ENCODE data around the gene RAX2.
"Not testable (repeated sequence)": the region's sequence is repeated elsewhere in the genome, so short reads cannot be mapped to it uniquely, and the experiment has no call there.

Gene RAX2

DNA sequence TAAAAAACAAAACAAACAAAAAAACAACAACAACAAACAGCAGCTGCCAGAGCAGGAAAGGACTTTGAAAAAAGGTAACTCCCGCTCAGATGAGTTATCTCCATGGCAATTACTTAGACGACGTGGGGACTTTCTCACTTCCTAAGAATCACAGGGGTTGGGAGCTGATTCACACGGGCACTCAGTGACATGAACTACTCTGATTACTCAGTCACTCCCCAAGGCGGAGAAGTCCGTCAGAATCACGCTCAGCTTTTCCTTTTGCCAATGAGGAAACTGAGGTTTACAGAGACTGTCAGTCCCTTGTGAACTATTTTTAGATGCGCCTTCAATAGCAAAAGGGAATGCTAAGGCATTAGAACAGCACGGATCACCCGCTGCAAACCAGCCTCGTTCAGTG, 46.4 kb upstream of the RAX2 start:
- Histone ChIP-seq H2AK5ac (ENCODE audit: low read length, severe bottlenecking) (no peak overlapping the region), H3K4ac (ENCODE audit: low read depth in 1 of 2, low read length in 2 of 2) (no peak overlapping the region), H3K14ac (ENCODE audit: low read length in 2 of 2) (no peak overlapping the region), H3K4me3 (ENCODE audit: insufficient read depth in 1 of 2, low read depth in 1 of 2, low read length in 2 of 2) (no peak overlapping the region), H4K8ac (ENCODE audit: low read length) (no peak overlapping the region), H3K23ac (ENCODE audit: low read length in 2 of 2) (no peak overlapping the region), H2BK5ac (ENCODE audit: low read depth, low read length, poor library complexity, severe bottlenecking) (no peak overlapping the region), H3K18ac (ENCODE audit: low read depth in 1 of 2, low read length in 2 of 2) (no peak overlapping the region), H4K91ac (ENCODE audit: low read length) (no peak overlapping the region), H3K36me3 (ENCODE audit: control insufficient read depth in 1 of 2, insufficient read depth in 2 of 2, low read depth in 1 of 2, low read length in 2 of 2) (no peaks in the 10 kb centered on the region), H3K27ac (ENCODE audit: low read length, poor library complexity, severe bottlenecking) (no peak overlapping the region), H3K9ac (ENCODE audit: low read length) (peak overlapping the region; percentile 28), H3K4me1 (ENCODE audit: control insufficient read depth, insufficient read depth, low read depth, low read length) (peaks cover 2% of the 10 kb centered on the region), H2BK15ac (ENCODE audit: low read depth, poor library complexity, severe bottlenecking) (no peak overlapping the region), H3K79me1 (replicated peaks; ENCODE audit: low read length, poor library complexity, severe bottlenecking) (no peaks in the 10 kb centered on the region), H2BK12ac (ENCODE audit: low read length in 2 of 2) (no peak overlapping the region), H2AFZ (ENCODE audit: low read depth, low read length) (no peak overlapping the region), H3K4me2 (ENCODE audit: low read length, poor library complexity, severe bottlenecking) (no peak overlapping the region), H3K27me3 (ENCODE audit: control insufficient read depth in 1 of 2, insufficient read depth in 1 of 2, low read length in 2 of 2) (peaks cover 18 to 53% of the 10 kb centered on the region in 2 experiments), H2BK120ac (ENCODE audit: low read depth, low read length) (no peak overlapping the region), H3K9me3 (ENCODE audit: control insufficient read depth, low read length) (no peaks in the 10 kb centered on the region)
- peak; percentile 5 for DNase-seq
- WGBS: 62% methylated on average over 11 of the region's 11 CpGs

DNA sequence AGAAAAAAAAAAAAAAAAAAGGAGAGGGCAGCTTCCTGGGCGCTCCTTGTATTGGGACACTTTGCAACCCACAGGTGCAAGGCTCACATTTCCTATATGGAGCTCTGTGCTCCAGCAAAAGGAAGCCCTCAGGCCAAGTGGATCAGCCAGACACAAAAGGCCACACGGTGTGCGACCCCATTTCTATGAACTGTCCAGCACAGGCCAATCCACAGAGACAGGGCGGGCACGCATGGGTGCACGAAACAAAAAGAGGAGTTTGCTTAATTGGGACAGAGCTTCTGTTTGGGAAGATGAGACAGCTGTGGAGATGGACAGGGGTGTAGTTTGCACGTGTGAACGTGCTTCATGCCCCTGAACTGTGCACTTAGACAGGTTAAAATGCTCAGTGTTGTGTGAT, 45.7 kb upstream of the RAX2 start:
- no peaks in the 10 kb centered on the region for H3K9me3 ChIP-seq (ENCODE audit: control insufficient read depth, low read length)
- no peaks in the 10 kb centered on the region for H3K36me3 ChIP-seq (ENCODE audit: control insufficient read depth in 1 of 2, insufficient read depth in 2 of 2, low read depth in 1 of 2, low read length in 2 of 2)
- H2AFZ ChIP-seq (ENCODE audit: low read depth, low read length): no peak overlapping the region
- H3K4me3 ChIP-seq (ENCODE audit: insufficient read depth in 1 of 2, low read depth in 1 of 2, low read length in 2 of 2): no peak overlapping the region
- H2BK15ac ChIP-seq (ENCODE audit: low read depth, poor library complexity, severe bottlenecking): no peak overlapping the region
- no peak for DNase-seq
- no peaks in the 10 kb centered on the region for H3K79me1 ChIP-seq (replicated peaks; ENCODE audit: low read length, poor library complexity, severe bottlenecking)
- no peak overlapping the region for H3K14ac ChIP-seq (ENCODE audit: low read length in 2 of 2)
- 88% methylated on average over 8 of the region's 8 CpGs for WGBS
- no peak overlapping the region for H3K23ac ChIP-seq (ENCODE audit: low read length in 2 of 2)
- H3K9ac ChIP-seq (ENCODE audit: low read length): no peak overlapping the region
- H3K27ac ChIP-seq (ENCODE audit: low read length, poor library complexity, severe bottlenecking): no peak overlapping the region
- no peak overlapping the region for H3K18ac ChIP-seq (ENCODE audit: low read depth in 1 of 2, low read length in 2 of 2)
- H3K4ac ChIP-seq (ENCODE audit: low read depth in 1 of 2, low read length in 2 of 2): no peak overlapping the region
- peaks cover 2% of the 10 kb centered on the region for H3K4me1 ChIP-seq (ENCODE audit: control insufficient read depth, insufficient read depth, low read depth, low read length)
- H3K4me2 ChIP-seq (ENCODE audit: low read length, poor library complexity, severe bottlenecking): no peak overlapping the region
- peaks cover 11 to 49% of the 10 kb centered on the region in 2 experiments for H3K27me3 ChIP-seq (ENCODE audit: control insufficient read depth in 1 of 2, insufficient read depth in 1 of 2, low read length in 2 of 2)
- H4K91ac ChIP-seq (ENCODE audit: low read length): no peak overlapping the region
- H2BK12ac ChIP-seq (ENCODE audit: low read length in 2 of 2): no peak overlapping the region
- H2BK5ac ChIP-seq (ENCODE audit: low read depth, low read length, poor library complexity, severe bottlenecking): no peak overlapping the region
- H4K8ac ChIP-seq (ENCODE audit: low read length): no peak overlapping the region
- no peak overlapping the region for H2BK120ac ChIP-seq (ENCODE audit: low read depth, low read length)
- no peak overlapping the region for H2AK5ac ChIP-seq (ENCODE audit: low read length, severe bottlenecking)

DNA sequence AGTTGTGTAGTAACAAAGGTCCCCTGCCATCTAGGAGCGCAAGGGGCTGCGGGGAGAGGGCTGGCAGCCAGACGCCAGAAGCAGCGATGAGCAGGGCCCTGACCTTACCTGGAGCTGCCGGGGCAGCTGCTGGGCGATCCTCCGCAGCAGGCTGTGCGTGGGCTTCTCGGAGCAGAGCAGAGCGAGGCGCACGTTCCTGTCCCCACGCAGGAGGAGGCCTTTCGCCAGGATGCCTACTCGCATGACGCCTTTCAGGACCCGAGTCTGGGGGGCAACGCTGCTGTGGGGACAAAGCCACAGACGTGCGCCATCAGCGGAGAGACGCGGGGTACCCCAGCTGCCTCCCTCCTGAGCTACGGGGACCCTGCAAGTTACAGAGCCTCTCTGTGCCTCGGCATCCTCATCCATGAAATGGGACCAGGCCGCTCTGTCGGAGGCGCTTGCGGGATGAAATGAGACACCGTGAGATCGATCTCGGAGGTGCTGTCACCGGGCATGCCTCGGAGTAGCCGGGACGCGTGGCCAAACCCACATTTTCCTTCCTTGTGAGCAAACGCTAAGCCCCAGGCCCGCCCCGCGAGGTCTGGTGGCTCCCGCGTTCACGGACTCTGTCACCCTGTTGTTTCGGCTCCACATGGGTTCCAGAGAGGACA, 44.7 kb upstream of the RAX2 start:
- Histone ChIP-seq H2BK120ac (ENCODE audit: low read depth, low read length) (no peak overlapping the region), H3K27ac (ENCODE audit: low read length, poor library complexity, severe bottlenecking) (no peak overlapping the region), H4K91ac (ENCODE audit: low read length) (no peak overlapping the region), H3K23ac (ENCODE audit: low read length in 2 of 2) (no peak overlapping the region), H3K4me2 (ENCODE audit: low read length, poor library complexity, severe bottlenecking) (no peak overlapping the region), H2AFZ (ENCODE audit: low read depth, low read length) (no peak overlapping the region), H3K9me3 (ENCODE audit: control insufficient read depth, low read length) (no peaks in the 10 kb centered on the region), H3K27me3 (ENCODE audit: control insufficient read depth in 1 of 2, insufficient read depth in 1 of 2, low read length in 2 of 2) (peaks cover 5 to 43% of the 10 kb centered on the region in 2 experiments), H2AK5ac (ENCODE audit: low read length, severe bottlenecking) (no peak overlapping the region), H3K36me3 (ENCODE audit: control insufficient read depth in 1 of 2, insufficient read depth in 2 of 2, low read depth in 1 of 2, low read length in 2 of 2) (no peaks in the 10 kb centered on the region), H2BK12ac (ENCODE audit: low read length in 2 of 2) (no peak overlapping the region), H3K4ac (ENCODE audit: low read depth in 1 of 2, low read length in 2 of 2) (no peak overlapping the region), H3K79me1 (replicated peaks; ENCODE audit: low read length, poor library complexity, severe bottlenecking) (no peaks in the 10 kb centered on the region), H2BK15ac (ENCODE audit: low read depth, poor library complexity, severe bottlenecking) (no peak overlapping the region), H2BK5ac (ENCODE audit: low read depth, low read length, poor library complexity, severe bottlenecking) (no peak overlapping the region), H4K8ac (ENCODE audit: low read length) (no peak overlapping the region), H3K14ac (ENCODE audit: low read length in 2 of 2) (no peak overlapping the region), H3K18ac (ENCODE audit: low read depth in 1 of 2, low read length in 2 of 2) (no peak overlapping the region), H3K9ac (ENCODE audit: low read length) (no peak overlapping the region), H3K4me3 (ENCODE audit: insufficient read depth in 1 of 2, low read depth in 1 of 2, low read length in 2 of 2) (no peak overlapping the region), H3K4me1 (ENCODE audit: control insufficient read depth, insufficient read depth, low read depth, low read length) (no peaks in the 10 kb centered on the region)
- WGBS: 93% methylated on average over 45 of the region's 45 CpGs
- no peak for DNase-seq

DNA sequence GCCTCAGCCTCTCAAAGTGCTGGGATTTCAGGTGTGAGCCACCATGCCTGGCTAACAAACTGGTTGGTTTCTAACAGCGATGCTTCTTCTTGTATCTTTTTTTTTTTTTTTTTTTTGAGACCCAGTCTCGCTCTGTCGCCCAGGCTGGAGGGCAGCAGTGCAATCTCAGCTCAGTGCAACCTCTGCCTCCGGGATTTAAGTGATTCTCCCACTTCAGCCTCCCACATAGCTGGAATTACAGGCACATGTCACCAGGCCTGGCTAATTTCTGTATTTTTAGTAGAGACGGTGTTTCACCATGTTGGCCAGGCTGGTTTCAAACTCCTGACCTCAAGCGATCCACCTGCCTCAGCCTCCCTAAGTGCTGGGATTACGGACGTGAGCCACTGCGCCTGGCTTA, 44.1 kb upstream of the RAX2 start:
- DNase-seq; H4K91ac ChIP-seq (ENCODE audit: low read length); H2BK120ac ChIP-seq (ENCODE audit: low read depth, low read length); H3K4me2 ChIP-seq (ENCODE audit: low read length, poor library complexity, severe bottlenecking); H3K79me1 ChIP-seq (replicated peaks; ENCODE audit: low read length, poor library complexity, severe bottlenecking); H3K9me3 ChIP-seq (ENCODE audit: control insufficient read depth, low read length); H2AFZ ChIP-seq (ENCODE audit: low read depth, low read length); H3K4ac ChIP-seq (ENCODE audit: low read depth in 1 of 2, low read length in 2 of 2); H3K14ac ChIP-seq (ENCODE audit: low read length in 2 of 2); H2BK15ac ChIP-seq (ENCODE audit: low read depth, poor library complexity, severe bottlenecking); H3K18ac ChIP-seq (ENCODE audit: low read depth in 1 of 2, low read length in 2 of 2); H2BK5ac ChIP-seq (ENCODE audit: low read depth, low read length, poor library complexity, severe bottlenecking); H3K27ac ChIP-seq (ENCODE audit: low read length, poor library complexity, severe bottlenecking); H4K8ac ChIP-seq (ENCODE audit: low read length); H2BK12ac ChIP-seq (ENCODE audit: low read length in 2 of 2); H3K4me3 ChIP-seq (ENCODE audit: insufficient read depth in 1 of 2, low read depth in 1 of 2, low read length in 2 of 2); H3K9ac ChIP-seq (ENCODE audit: low read length); H3K23ac ChIP-seq (ENCODE audit: low read length in 2 of 2); H2AK5ac ChIP-seq (ENCODE audit: low read length, severe bottlenecking); H3K4me1 ChIP-seq (ENCODE audit: control insufficient read depth, insufficient read depth, low read depth, low read length); H3K36me3 ChIP-seq (ENCODE audit: control insufficient read depth in 1 of 2, insufficient read depth in 2 of 2, low read depth in 1 of 2, low read length in 2 of 2): not testable (repeated sequence)
- H3K27me3 ChIP-seq (ENCODE audit: control insufficient read depth in 1 of 2, insufficient read depth in 1 of 2, low read length in 2 of 2): peaks cover 5 to 43% of the 10 kb centered on the region in 2 experiments
- WGBS: 89% methylated on average over 9 of the region's 9 CpGs

All from mesenchymal stem cell (in vitro differentiated cells and primary cell).